ENCODE measurements around the gene ABHD16B. TPM values are rescaled to one million over a fixed set of nuclear protein-coding genes. Genes with fewer than 3 reads are reported as not detected.
A peak's percentile ranks its signal among the peaks of the same experiment; 100 is the strongest.

ABHD16B gene
- total and polyA plus RNA-seq, 2 of the 13 experiments (the other 11 are each of a cell fraction or from before 2014, with no cell fraction given): not detected

DNA sequence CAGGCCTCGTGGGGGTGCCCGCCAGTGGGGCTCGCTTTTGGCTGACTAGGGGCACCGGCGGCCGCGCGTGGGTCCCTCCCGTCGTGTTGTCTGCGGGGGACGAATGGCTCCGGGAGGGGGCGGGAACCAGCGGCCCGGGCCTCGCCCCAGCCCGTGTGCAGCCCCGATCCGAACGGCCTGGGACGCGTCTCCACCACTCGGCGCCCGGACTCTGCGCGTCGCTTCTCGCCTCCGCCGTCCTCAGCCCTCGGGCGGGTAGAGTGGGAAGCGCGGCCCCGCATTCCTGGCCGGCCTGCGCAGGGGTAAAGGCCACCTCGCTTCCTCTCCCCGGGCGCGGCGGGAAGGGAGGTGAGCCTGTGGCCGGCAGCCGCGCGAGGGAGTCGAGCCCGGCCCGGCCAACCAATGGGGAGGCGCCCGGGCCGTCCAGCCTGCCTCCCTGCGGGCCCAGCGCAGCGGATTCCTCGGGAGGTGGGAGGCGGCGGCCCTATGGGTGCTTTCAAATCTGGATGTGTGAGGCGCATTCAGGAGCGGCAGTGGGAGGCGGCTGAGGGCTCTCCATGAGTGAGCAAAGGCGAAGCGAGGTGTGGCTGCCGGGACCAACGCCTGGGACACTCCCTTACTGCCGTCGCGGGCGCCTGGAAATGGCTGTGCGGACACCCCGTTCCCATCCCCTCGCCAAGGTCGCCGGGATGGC lies 29.2 kb upstream of the ABHD16B start (continued):
- peak; percentile 53 for TF ChIP-seq NFAT5 (CRISPR knock-in tag; IDR thresholded peaks at IDR 0.05)
- TF ChIP-seq RFXAP (CRISPR knock-in tag; IDR thresholded peaks at IDR 0.05; ENCODE audit: borderline replicate concordance): 0 out of 2 replicates have a peak, but pooled peaks have one; percentile 20
- TF ChIP-seq ARNT2 (CRISPR knock-in tag; IDR thresholded peaks at IDR 0.05; ENCODE audit: low read depth): peak; percentile 88
- TF ChIP-seq TFDP2 (CRISPR knock-in tag; IDR thresholded peaks at IDR 0.05): peak; percentile 90
- TF ChIP-seq CBFB (CRISPR knock-in tag; IDR thresholded peaks at IDR 0.05): no peak
- TF ChIP-seq ZFYVE20 (CRISPR knock-in tag; IDR thresholded peaks at IDR 0.05; ENCODE audit: borderline replicate concordance, low read depth): no peak
- TF ChIP-seq, protein P1, sequence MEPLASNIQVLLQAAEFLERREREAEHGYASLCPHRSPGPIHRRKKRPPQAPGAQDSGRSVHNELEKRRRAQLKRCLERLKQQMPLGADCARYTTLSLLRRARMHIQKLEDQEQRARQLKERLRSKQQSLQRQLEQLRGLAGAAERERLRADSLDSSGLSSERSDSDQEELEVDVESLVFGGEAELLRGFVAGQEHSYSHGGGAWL (CRISPR knock-in tag; IDR thresholded peaks at IDR 0.05): peak; percentile 89
- peak; percentile 60 for TF ChIP-seq MLXIP (CRISPR knock-in tag; IDR thresholded peaks at IDR 0.05; ENCODE audit: borderline replicate concordance)
- peak; percentile 57; the same call in 1 of the 2 replicates for TF ChIP-seq ZSCAN31 (CRISPR knock-in tag; IDR thresholded peaks at IDR 0.05; ENCODE audit: low read depth)
- peak; percentile 100 for TF ChIP-seq ZNF800 (CRISPR knock-in tag; IDR thresholded peaks at IDR 0.05)
- TF ChIP-seq ETV6 (CRISPR knock-in tag; conservative IDR thresholded peaks at IDR 0.05): peak; percentile 2; the same call in 1 of the 2 replicates
- TF ChIP-seq REPIN1 (CRISPR knock-in tag; IDR thresholded peaks at IDR 0.05; ENCODE audit: borderline replicate concordance, low read depth): peak; percentile 76; the same call in 1 of the 2 replicates
- TF ChIP-seq POLR2AphosphoS2 (IDR thresholded peaks at IDR 0.05; ENCODE audit: low read depth, low read length): no peak
- peak; percentile 98 for TF ChIP-seq NRL (CRISPR knock-in tag; IDR thresholded peaks at IDR 0.05; ENCODE audit: borderline replicate concordance)
- peak; percentile 70; the same call in 1 of the 2 replicates for TF ChIP-seq TBX2 (CRISPR knock-in tag; IDR thresholded peaks at IDR 0.05; ENCODE audit: borderline replicate concordance)

All from HepG2 (cell line).